Heart left ventricle (tissue), 16 donors: ENCODE measurements around the gene GPC3. TPM values are rescaled to one million over a fixed set of nuclear protein-coding genes. Genes with fewer than 3 reads are reported as not detected.

Source experiments
- ATAC-seq, 4 donors: fragments of 200-7000 bp; cut with Tn5 transposase; one replicate each; pipeline ENCODE4 v1.9.1; 2020 to 2022; ENCODE audit warnings: moderate library complexity in 4 of 4, mild to moderate bottlenecking in 3 of 4, moderate number of reproducible peaks in 1 of 4
- DNase-seq, 5 donors: peaks; one replicate each; pipeline ENCODE4 v3.0.0-alpha.2; 2020
- H3K27ac ChIP-seq, 12 donors: fragments of 200-600 bp; sonication (generic) in 4 of 12; one replicate each; pipeline versions ENCODE4 v1.5.0 to v1.8.0; 2016 to 2022; ENCODE audit warnings: mild to moderate bottlenecking in 2 of 12
- H3K27me3 ChIP-seq, 9 donors: fragments of 200-600 bp; sonication (generic) in 2 of 9; one replicate each; pipeline versions ENCODE4 v1.5.1 to v1.8.0; 2016 to 2022; ENCODE audit warnings: mild to moderate bottlenecking in 3 of 9
- H3K36me3 ChIP-seq, 9 donors: fragments of 200-600 bp; sonication (generic) in 2 of 9; one replicate each; pipeline versions ENCODE4 v1.5.0 to v1.8.0; 2018 to 2022; ENCODE audit warnings: mild to moderate bottlenecking in 2 of 9
- H3K4me1 ChIP-seq, 12 donors: fragments of 200-600 bp; sonication (generic) in 4 of 12; one replicate each; pipeline versions ENCODE4 v1.5.0 to v1.8.0; 2016 to 2022; ENCODE audit warnings: mild to moderate bottlenecking in 3 of 12
- H3K4me3 ChIP-seq, 12 donors: fragments of 200-600 bp; sonication (generic) in 4 of 12; one replicate each; pipeline versions ENCODE4 v1.5.0 to v1.8.0; 2017 to 2022; ENCODE audit warnings: mild to moderate bottlenecking in 9 of 12, moderate library complexity in 4 of 12
- H3K9me3 ChIP-seq, 12 donors: fragments of 200-600 bp; sonication (generic) in 4 of 12; one replicate each; pipeline versions ENCODE4 v1.5.0 to v1.8.0; 2016 to 2022; ENCODE audit warnings: mild to moderate bottlenecking in 1 of 12
- POLR2A ChIP-seq, 2 donors: fragments of 450-650 bp; IDR thresholded peaks; one replicate each; pipeline ENCODE4 v1.6.1; 2017; ENCODE audit warnings: antibody characterized with exemption in 2 of 2, mild to moderate bottlenecking in 2 of 2, moderate library complexity in 2 of 2
- WGBS, 4 donors: extraction: QIAGEN DNeasy Blood & Tissue Kit in 2 of 4; methylation state at CpG; one replicate each; pipeline versions ENCODE4 v1.1.5 to v1.1.7; 2013 to 2018; 5-methylcytosine and 5-hydroxymethylcytosine counted together
- intact Hi-C, 10 donors: fragments of 100-400 bp; cut with DNase I; formaldehyde crosslinking; loops; one replicate each; pipeline versions ENCODE4 v1.11.1 to v1.14.2; 2022
- polyA plus RNA-seq, 2 donors: library from polyadenylated mRNA; stranded (reverse); fragments of 200-250 nt; gene quantifications; one replicate each; pipeline ENCODE4 v1.2.3, GENCODE V29; 2013
- total RNA-seq, 9 donors: library from RNA; depleted of rRNA in 2 of 9; stranded (reverse); fragments of >200 nt in 2 of 9; fragmentation: NEBNext Ultra II Directional in 3 of 9; extraction: Animal tissue kit (Norgen Biotek cat#: 25700) in 3 of 9; gene quantifications; one replicate each; pipeline versions ENCODE4 v1.1.0 to v1.2.4, GENCODE V29; 2016 to 2023
- TF ChIP-seq, protein P1 (sequence below), 12 donors: fragments of 200-600 bp; sonication (generic) in 4 of 12; IDR thresholded peaks; one replicate each; pipeline versions ENCODE4 v1.5.0 to v1.8.0; 2018 to 2022; ENCODE audit warnings: antibody characterized with exemption in 12 of 12, mild to moderate bottlenecking in 5 of 12
- donor health status: ischemic (EF 13 %, LVEDD 7.1; RV severe dilation, severe dysfunction).
- donor health status: healthy with polysubstance abuse.
- donor health status: DM: no; HTN: yes; CAD: no.
- donor health status: DM: no; HTN: no; CAD: no.
- donor health status: ischemic (EF 25% LVEDD 6.9; RV normal size, moderate dysfunction).
- donor health status: ischemic (EF 25% LVEDD 5.7; RV mildly dilated, moderate dysfunction).
- donor health status: healthy.
- donor health status: DM: yes; HTN: yes; CAD: no.
- donor health status: ischemic (EF 35%, LVEDD 5.7; RV mildly dilated, moderate dysfunction).
- donor health status: nonischemic (EF 11% LVEDD 7.7; RV severe dilation, severe dysfunction).
- donor health status: DM: yes; HTN: yes; CAD: no.
- donor health status: PGD.
- donor health status: ischemic (EF 29% LVEDD 5.4; RV normal size, mild dysfunction).
- donor health status: nonischemic (EF 23%, LVEDD 6.1; RV moderate dilation, normal function).

GPC3 gene
- total and polyA plus RNA-seq, 11 donors: 0.19 to 16.9 (median 2.8) TPM

DNA sequence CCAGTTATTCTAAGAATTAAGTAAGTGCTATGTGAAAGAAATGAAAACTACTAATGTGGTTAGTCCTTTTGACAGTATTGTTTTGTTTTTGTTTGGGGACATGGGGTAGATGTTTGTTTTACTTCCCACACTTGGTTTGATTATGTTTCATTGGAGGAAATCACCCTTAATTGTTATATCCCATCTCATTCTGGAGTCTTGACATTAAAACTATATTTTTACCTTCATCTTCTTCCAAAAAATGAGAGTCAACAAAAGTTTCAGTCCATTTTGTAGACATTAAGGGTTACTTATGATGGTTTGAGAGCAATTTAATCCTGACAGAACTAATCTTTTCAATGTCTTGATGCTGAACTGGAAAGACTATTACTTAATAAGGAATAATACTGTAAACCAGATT, 108.7 kb downstream of the GPC3 start:
- Histone ChIP-seq H3K4me3 (no peak overlapping the region), H3K9me3 (no peaks in the 10 kb centered on the region), H3K27ac (no peak overlapping the region), H3K27me3 (peaks cover 0 to 20% (median 0%) of the 10 kb centered on the region in 9 donors), H3K36me3 (no peaks in the 10 kb centered on the region), H3K4me1 (no peaks in the 10 kb centered on the region)
- intact Hi-C loops: no loop called here
- ATAC-seq (no peak), DNase-seq (no peak)
- no peak for TF ChIP-seq POLR2A (IDR thresholded peaks at IDR 0.05)
- TF ChIP-seq, protein P1, sequence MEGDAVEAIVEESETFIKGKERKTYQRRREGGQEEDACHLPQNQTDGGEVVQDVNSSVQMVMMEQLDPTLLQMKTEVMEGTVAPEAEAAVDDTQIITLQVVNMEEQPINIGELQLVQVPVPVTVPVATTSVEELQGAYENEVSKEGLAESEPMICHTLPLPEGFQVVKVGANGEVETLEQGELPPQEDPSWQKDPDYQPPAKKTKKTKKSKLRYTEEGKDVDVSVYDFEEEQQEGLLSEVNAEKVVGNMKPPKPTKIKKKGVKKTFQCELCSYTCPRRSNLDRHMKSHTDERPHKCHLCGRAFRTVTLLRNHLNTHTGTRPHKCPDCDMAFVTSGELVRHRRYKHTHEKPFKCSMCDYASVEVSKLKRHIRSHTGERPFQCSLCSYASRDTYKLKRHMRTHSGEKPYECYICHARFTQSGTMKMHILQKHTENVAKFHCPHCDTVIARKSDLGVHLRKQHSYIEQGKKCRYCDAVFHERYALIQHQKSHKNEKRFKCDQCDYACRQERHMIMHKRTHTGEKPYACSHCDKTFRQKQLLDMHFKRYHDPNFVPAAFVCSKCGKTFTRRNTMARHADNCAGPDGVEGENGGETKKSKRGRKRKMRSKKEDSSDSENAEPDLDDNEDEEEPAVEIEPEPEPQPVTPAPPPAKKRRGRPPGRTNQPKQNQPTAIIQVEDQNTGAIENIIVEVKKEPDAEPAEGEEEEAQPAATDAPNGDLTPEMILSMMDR (IDR thresholded peaks at IDR 0.05): no peak

DNA sequence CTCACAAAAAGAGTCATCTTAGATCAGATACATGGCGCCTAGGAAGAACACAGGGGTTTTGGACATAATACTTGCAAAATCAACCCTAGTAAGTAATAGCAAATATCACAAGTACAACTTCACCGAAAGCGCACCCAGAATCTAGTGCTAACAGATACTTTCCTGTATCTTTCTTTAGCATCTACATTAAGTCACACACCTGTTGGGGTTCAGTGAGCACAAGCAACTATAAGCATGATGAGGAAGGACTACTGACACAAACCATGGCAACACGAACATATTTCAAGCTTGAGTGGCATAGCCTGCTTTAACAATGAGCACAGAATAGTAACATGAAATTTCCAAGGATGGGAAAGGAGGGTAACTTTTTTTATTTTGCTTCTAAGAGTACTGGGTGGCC, 116.1 kb downstream of the GPC3 start:
- 73 to 95% (median 87%) methylated on average over 4 of the region's 4 CpGs for WGBS, 4 donors
- peaks cover 0 to 13% (median 0%) of the 10 kb centered on the region in 9 donors for H3K27me3 ChIP-seq
- H3K36me3 ChIP-seq: no peaks in the 10 kb centered on the region
- H3K4me3 ChIP-seq: no peak overlapping the region
- ATAC-seq (no peak), DNase-seq (no peak)
- no peaks in the 10 kb centered on the region for H3K4me1 ChIP-seq
- TF ChIP-seq POLR2A (IDR thresholded peaks at IDR 0.05): no peak
- TF ChIP-seq, protein P1 (IDR thresholded peaks at IDR 0.05): no peak
- intact Hi-C loops: no loop called here
- peaks cover 0 to 11% (median 0%) of the 10 kb centered on the region in 12 donors for H3K9me3 ChIP-seq
- no peak overlapping the region for H3K27ac ChIP-seq

DNA sequence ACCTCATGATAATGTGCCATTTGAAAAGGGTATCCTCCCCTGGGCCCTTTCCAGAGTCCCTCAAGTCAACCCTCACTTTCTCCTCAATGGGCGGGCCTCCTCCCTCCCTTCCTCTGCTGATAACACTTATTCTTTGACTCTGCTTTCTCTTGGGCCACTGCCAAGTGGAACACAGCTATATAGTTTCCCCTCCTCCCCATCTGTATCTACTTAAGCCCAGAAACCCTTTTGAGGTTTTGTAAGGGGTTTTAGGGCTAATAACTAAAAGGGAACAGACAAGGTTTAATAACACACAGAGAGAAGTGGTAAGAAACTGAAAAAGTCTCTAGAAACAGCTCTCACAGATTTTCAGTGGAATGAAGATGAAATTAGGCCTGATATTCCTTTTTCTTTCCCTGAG, 116.7 kb downstream of the GPC3 start:
- H3K4me1 ChIP-seq: no peaks in the 10 kb centered on the region
- peaks cover 0 to 13% (median 0%) of the 10 kb centered on the region in 9 donors for H3K27me3 ChIP-seq
- no peak overlapping the region for H3K27ac ChIP-seq
- intact Hi-C loops: no loop called here
- H3K4me3 ChIP-seq: no peak overlapping the region
- peaks cover 0 to 11% (median 0%) of the 10 kb centered on the region in 12 donors for H3K9me3 ChIP-seq
- DNase-seq (no peak), ATAC-seq (no peak)
- H3K36me3 ChIP-seq: no peaks in the 10 kb centered on the region
- 36 to 56% (median 51%) methylated on average over 1 of the region's 1 CpG for WGBS, 4 donors
- TF ChIP-seq POLR2A (IDR thresholded peaks at IDR 0.05): no peak
- TF ChIP-seq, protein P1 (IDR thresholded peaks at IDR 0.05): no peak

DNA sequence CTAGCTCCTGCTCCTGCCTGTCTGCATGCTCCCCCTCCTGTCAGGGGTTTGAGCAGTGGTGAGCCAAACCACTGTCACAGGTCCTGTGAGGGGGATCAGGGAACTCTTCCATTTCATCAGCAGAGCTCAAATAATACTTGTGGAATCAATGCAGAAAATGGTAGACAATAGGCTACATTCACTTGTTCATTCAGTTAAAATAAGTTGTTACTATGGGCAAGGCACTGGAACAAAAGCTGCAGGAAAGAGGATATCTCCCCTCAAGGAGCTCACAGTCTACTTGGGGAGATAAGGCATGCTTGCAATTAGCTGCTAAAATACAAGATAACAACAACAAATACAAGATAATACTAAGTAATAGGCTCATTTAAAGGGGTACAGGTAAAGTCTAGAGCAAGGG, 117.1 kb downstream of the GPC3 start:
- DNase-seq (no peak), ATAC-seq (no peak)
- peaks cover 0 to 11% (median 0%) of the 10 kb centered on the region in 12 donors for H3K9me3 ChIP-seq
- intact Hi-C loops: no loop called here
- TF ChIP-seq POLR2A (IDR thresholded peaks at IDR 0.05): no peak
- TF ChIP-seq, protein P1 (IDR thresholded peaks at IDR 0.05): no peak
- H3K4me3 ChIP-seq: no peak overlapping the region
- no peaks in the 10 kb centered on the region for H3K36me3 ChIP-seq
- H3K27me3 ChIP-seq: peaks cover 0 to 10% (median 0%) of the 10 kb centered on the region in 9 donors
- H3K4me1 ChIP-seq: no peaks in the 10 kb centered on the region
- no peak overlapping the region for H3K27ac ChIP-seq
